Psoas muscle (tissue), 8 donors: ENCODE data around the gene VPS4B. TPM values are rescaled to one million over a fixed set of nuclear protein-coding genes. Genes with fewer than 3 reads are reported as not detected.

Experiments
- ATAC-seq, 4 donors: fragments of 200-7000 bp; cut with Tn5 transposase; one replicate each; pipeline ENCODE4 v1.9.1; 2020; ENCODE audit warnings: moderate library complexity in 3 of 4, mild to moderate bottlenecking in 2 of 4
- DNase-seq, 2 donors: peaks; one replicate each; pipeline ENCODE4 v3.0.0-alpha.2; 2020
- H3K27ac ChIP-seq: fragments of 200-600 bp; one replicate; pipeline ENCODE4 v1.8.0; 2022
- H3K27me3 ChIP-seq, 3 donors: fragments of 200-600 bp in 1 of 3; one replicate each; pipeline versions ENCODE4 v1.6.1 to v1.8.0; 2013 to 2022; ENCODE audit warnings: low read length in 2 of 3, mild to moderate bottlenecking in 2 of 3, moderate library complexity in 1 of 3; ENCODE audit not compliant: insufficient read depth in 3 of 3
- H3K36me3 ChIP-seq, 2 donors: fragments of 200-600 bp in 1 of 2; one replicate each; pipeline versions ENCODE4 v1.6.1 to v1.8.0; 2013 to 2022; ENCODE audit warnings: low read depth in 1 of 2, mild to moderate bottlenecking in 1 of 2, moderate library complexity in 1 of 2; ENCODE audit not compliant: insufficient read depth in 1 of 2
- H3K4me1 ChIP-seq: fragments of 200-600 bp; one replicate; pipeline ENCODE4 v1.8.0; 2022
- H3K4me3 ChIP-seq: fragments of 200-600 bp; one replicate; pipeline ENCODE4 v1.8.0; 2022; ENCODE audit warnings: mild to moderate bottlenecking
- H3K9me3 ChIP-seq: fragments of 200-600 bp; one replicate; pipeline ENCODE4 v1.8.0; 2022
- WGBS, 3 donors: extraction: QIAGEN DNeasy Blood & Tissue Kit; methylation state at CpG; one replicate each; pipeline versions ENCODE4 v1.1.6 to v1.1.7; 2013; 5-methylcytosine and 5-hydroxymethylcytosine counted together
- intact Hi-C, 2 donors: fragments of 100-400 bp; cut with DNase I; formaldehyde crosslinking; loops; one replicate each; pipeline versions ENCODE4 v1.11.0 to v1.14.2; 2022
- polyA plus RNA-seq, 3 donors: library from polyadenylated mRNA; stranded (reverse); fragments of 200-250 nt; gene quantifications; one replicate each; pipeline ENCODE4 v1.2.3, GENCODE V29; 2013
- total RNA-seq, 4 donors: library from RNA; stranded (reverse); fragmentation: NEBNext Ultra II Directional in 2 of 4; extraction: Animal tissue kit (Norgen Biotek cat#: 25700) in 2 of 4; gene quantifications; one replicate each; pipeline versions ENCODE4 v1.2.1 to v1.2.4, GENCODE V29; 2021 to 2023
- TF ChIP-seq, protein P1 (sequence below): fragments of 200-600 bp; IDR thresholded peaks from one replicate; pipeline ENCODE4 v1.8.0; 2022; ENCODE audit warnings: antibody characterized with exemption
- donor health status: healthy with polysubstance abuse.
- donor health status: DM: no; HTN: no; CAD: no; lungs with moderate emphysema.
- donor health status: Bipolar disorder and iron deficiency.
- donor health status: healthy.
- donor health status: DM: yes; HTN: yes; CAD: no.
- donor health status: DM: no; HTN: no; CAD: no.
- donor health status: DM: no; HTN: no; CAD: no.
- donor health status: DM: yes; HTN: yes; CAD: no.

The VPS4B gene
- total and polyA plus RNA-seq, 7 donors: 8.4 to 24.8 (median 17.9) TPM

DNA sequence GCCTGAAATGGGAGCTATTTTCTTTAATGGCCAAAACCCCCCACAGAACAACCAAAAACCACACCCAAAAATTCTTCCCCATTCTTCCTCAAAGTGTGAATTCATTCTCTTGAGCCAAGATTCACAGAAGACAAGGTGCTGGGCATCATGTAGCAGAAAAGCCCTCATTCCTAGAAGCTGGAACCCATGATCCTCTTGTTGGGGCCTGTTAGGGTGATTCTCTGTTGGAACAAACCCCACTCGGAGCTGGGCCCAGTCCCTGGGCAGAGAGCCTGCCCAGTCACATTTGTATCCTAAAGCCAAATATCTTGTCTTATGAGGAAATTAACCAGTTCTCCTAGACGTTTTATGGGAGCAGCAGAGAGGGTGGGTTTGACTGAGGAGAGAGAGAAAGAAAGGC lies 22.8 kb upstream of the VPS4B start:
- TF ChIP-seq, protein P1, sequence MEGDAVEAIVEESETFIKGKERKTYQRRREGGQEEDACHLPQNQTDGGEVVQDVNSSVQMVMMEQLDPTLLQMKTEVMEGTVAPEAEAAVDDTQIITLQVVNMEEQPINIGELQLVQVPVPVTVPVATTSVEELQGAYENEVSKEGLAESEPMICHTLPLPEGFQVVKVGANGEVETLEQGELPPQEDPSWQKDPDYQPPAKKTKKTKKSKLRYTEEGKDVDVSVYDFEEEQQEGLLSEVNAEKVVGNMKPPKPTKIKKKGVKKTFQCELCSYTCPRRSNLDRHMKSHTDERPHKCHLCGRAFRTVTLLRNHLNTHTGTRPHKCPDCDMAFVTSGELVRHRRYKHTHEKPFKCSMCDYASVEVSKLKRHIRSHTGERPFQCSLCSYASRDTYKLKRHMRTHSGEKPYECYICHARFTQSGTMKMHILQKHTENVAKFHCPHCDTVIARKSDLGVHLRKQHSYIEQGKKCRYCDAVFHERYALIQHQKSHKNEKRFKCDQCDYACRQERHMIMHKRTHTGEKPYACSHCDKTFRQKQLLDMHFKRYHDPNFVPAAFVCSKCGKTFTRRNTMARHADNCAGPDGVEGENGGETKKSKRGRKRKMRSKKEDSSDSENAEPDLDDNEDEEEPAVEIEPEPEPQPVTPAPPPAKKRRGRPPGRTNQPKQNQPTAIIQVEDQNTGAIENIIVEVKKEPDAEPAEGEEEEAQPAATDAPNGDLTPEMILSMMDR: no peak
- WGBS, 3 donors: 48 to 68% (median 49%) methylated on average over 2 of the region's 2 CpGs
- Histone ChIP-seq H3K27ac (no peak overlapping the region), H3K4me3 (no peak overlapping the region), H3K27me3 (no peaks in the 10 kb centered on the region), H3K4me1 (no peaks in the 10 kb centered on the region), H3K9me3 (no peaks in the 10 kb centered on the region), H3K36me3 (no peaks in the 10 kb centered on the region)
- ATAC-seq: no peak
- intact Hi-C loops: no loop called here
- DNase-seq: peak in 1 of 2 donors; percentile 27

DNA sequence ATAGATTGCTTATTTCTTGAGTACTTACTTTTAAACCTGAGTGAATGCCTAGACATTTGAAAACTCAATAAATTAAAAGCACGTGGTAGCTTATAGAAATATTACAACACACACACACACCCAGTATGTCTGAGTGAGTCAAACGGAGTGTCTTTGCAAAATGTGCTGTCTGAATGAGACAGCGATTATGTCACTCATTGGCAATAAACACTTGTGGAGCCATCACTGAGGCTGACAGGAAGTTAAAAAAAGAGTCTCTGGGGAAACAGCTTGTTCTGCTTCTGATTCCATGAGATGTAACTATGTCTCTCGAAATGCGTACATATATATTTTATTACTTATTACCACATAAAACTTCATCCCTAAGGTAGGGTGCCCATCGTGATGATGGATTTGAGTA lies 22.3 kb upstream of the VPS4B start:
- ATAC-seq (peak in 3 of 4 donors; percentile 54 to 65 (median 64)), DNase-seq (no peak)
- H3K4me3 ChIP-seq: no peak overlapping the region
- TF ChIP-seq, protein P1: no peak
- no peaks in the 10 kb centered on the region for H3K27me3 ChIP-seq
- no peak overlapping the region for H3K27ac ChIP-seq
- WGBS, 3 donors: 65 to 69% (median 68%) methylated on average over 6 of the region's 6 CpGs
- H3K9me3 ChIP-seq: no peaks in the 10 kb centered on the region
- intact Hi-C loops: loop anchor here in 1 of 2 donors (5.0 kb wide), 1 partner anchor 427 kb away; no protein-coding TSS in a partner anchor
- H3K36me3 ChIP-seq: no peaks in the 10 kb centered on the region
- H3K4me1 ChIP-seq: no peaks in the 10 kb centered on the region

DNA sequence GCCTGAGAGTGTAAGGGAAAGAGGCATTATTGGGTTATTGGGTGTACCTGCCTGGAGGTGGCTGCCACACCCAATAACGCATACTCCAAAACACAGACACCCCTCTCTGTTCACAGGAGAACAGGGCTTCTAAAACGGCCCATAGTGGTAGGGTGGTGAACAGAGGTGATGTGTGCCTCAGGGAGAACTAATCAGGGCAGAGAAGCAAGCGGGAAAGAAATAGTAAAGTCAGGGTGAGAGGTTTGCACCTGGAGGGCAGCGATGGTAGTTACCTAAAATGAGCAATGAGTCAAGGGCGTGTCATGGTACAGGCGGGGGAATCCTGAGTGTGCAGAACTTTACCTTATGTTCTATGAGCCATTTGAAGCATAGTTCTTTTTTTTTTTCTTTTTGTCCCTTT lies 21.6 kb upstream of the VPS4B start:
- ATAC-seq (no peak), DNase-seq (no peak)
- no peak overlapping the region for H3K27ac ChIP-seq
- H3K4me1 ChIP-seq: no peaks in the 10 kb centered on the region
- no peak overlapping the region for H3K4me3 ChIP-seq
- no peaks in the 10 kb centered on the region for H3K27me3 ChIP-seq
- H3K9me3 ChIP-seq: no peaks in the 10 kb centered on the region
- H3K36me3 ChIP-seq: no peaks in the 10 kb centered on the region
- intact Hi-C loops: loop anchor here in 1 of 2 donors (5.0 kb wide), 1 partner anchor 427 kb away; no protein-coding TSS in a partner anchor
- TF ChIP-seq, protein P1: no peak
- 93 to 94% (median 94%) methylated on average over 6 of the region's 6 CpGs for WGBS, 3 donors

DNA sequence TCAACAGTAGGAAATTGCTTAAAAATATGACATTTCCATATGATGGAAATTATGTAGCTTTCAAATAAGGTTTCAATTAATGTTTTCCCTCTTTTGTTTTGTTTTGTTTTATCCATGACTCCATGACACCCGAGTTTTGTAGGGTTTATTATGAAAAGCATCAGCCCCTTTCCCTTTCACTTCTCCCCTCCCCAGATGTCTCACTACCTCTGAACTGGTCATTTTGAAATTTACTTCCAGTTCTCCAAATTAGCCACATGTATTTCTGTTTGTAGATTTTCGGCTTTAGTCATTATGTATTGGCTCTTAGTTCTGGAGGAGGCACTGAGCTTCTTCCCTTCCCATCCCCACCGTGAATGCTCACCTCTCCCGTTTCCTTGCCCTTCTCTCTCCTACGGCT lies 18.6 kb upstream of the VPS4B start:
- Histone ChIP-seq H3K27me3 (no peaks in the 10 kb centered on the region), H3K4me1 (no peaks in the 10 kb centered on the region), H3K27ac (no peak overlapping the region), H3K36me3 (no peaks in the 10 kb centered on the region), H3K9me3 (no peaks in the 10 kb centered on the region), H3K4me3 (no peak overlapping the region)
- WGBS, 3 donors: 74 to 78% (median 74%) methylated on average over 5 of the region's 5 CpGs
- TF ChIP-seq, protein P1: no peak
- intact Hi-C loops: loop anchor here in 1 of 2 donors (5.0 kb wide), 1 partner anchor 424 kb away; no protein-coding TSS in a partner anchor
- no peak for DNase-seq
- no peak for ATAC-seq

DNA sequence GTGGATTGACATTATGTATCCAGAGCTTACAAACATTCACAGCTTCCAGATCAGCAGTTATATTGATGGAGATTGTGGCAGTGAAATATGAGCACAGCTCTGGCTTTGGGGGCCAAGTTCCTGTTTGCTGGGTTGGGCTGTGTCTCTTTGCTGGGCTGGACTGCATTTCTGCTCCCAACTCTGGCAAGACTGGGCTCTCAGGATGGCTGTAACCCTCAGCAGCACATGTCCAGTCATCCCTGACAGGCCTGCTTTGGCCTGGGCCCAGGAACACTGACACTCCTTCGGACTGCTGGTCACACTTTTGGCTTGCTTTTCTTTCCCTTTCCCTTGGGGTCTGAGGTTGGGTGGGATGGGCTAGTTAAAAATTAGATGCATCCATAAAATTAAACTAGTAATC lies 17.9 kb upstream of the VPS4B start:
- 8 to 17% (median 9%) methylated on average over 1 of the region's 1 CpG for WGBS, 3 donors
- no peak overlapping the region for H3K4me3 ChIP-seq
- no peaks in the 10 kb centered on the region for H3K9me3 ChIP-seq
- no peaks in the 10 kb centered on the region for H3K27me3 ChIP-seq
- intact Hi-C loops: loop anchor here in 1 of 2 donors (5.0 kb wide), 1 partner anchor 423 kb away; no protein-coding TSS in a partner anchor
- H3K36me3 ChIP-seq: no peaks in the 10 kb centered on the region
- TF ChIP-seq, protein P1: no peak
- DNase-seq (peak; percentile 70 to 84), ATAC-seq (peak; percentile 13 to 67 (median 36))
- no peak overlapping the region for H3K27ac ChIP-seq
- no peaks in the 10 kb centered on the region for H3K4me1 ChIP-seq
